ENCODE results near the gene CEACAM5.
A peak's percentile ranks its signal among the peaks of the same experiment; 100 is the strongest.
"Not testable (repeated sequence)": the region's sequence is repeated elsewhere in the genome, so short reads cannot be mapped to it uniquely, and the experiment has no call there.

The CEACAM5 gene

DNA sequence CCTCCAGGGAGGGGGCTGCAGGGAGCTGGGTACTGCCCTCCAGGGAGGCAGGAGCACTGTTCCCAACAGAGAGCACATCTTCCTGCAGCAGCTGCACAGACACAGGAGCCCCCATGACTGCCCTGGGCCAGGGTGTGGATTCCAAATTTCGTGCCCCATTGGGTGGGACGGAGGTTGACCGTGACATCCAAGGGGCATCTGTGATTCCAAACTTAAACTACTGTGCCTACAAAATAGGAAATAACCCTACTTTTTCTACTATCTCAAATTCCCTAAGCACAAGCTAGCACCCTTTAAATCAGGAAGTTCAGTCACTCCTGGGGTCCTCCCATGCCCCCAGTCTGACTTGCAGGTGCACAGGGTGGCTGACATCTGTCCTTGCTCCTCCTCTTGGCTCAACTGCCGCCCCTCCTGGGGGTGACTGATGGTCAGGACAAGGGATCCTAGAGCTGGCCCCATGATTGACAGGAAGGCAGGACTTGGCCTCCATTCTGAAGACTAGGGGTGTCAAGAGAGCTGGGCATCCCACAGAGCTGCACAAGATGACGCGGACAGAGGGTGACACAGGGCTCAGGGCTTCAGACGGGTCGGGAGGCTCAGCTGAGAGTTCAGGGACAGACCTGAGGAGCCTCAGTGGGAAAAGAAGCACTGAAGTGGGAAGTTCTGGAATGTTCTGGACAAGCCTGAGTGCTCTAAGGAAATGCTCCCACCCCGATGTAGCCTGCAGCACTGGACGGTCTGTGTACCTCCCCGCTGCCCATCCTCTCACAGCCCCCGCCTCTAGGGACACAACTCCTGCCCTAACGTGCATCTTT lies 7.8 kb upstream of the CEACAM5 start:
- no peak for DNase-seq

DNA sequence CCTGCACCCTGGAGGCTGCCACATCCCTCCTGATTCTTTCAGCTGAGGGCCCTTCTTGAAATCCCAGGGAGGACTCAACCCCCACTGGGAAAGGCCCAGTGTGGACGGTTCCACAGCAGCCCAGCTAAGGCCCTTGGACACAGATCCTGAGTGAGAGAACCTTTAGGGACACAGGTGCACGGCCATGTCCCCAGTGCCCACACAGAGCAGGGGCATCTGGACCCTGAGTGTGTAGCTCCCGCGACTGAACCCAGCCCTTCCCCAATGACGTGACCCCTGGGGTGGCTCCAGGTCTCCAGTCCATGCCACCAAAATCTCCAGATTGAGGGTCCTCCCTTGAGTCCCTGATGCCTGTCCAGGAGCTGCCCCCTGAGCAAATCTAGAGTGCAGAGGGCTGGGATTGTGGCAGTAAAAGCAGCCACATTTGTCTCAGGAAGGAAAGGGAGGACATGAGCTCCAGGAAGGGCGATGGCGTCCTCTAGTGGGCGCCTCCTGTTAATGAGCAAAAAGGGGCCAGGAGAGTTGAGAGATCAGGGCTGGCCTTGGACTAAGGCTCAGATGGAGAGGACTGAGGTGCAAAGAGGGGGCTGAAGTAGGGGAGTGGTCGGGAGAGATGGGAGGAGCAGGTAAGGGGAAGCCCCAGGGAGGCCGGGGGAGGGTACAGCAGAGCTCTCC lies 6.9 kb upstream of the CEACAM5 start:
- no peak for DNase-seq

DNA sequence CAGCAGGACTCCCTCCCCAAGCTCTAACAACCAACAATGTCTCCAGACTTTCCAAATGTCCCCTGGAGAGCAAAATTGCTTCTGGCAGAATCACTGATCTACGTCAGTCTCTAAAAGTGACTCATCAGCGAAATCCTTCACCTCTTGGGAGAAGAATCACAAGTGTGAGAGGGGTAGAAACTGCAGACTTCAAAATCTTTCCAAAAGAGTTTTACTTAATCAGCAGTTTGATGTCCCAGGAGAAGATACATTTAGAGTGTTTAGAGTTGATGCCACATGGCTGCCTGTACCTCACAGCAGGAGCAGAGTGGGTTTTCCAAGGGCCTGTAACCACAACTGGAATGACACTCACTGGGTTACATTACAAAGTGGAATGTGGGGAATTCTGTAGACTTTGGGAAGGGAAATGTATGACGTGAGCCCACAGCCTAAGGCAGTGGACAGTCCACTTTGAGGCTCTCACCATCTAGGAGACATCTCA lies 6.2 kb upstream of the CEACAM5 start:
- no peak for DNase-seq

DNA sequence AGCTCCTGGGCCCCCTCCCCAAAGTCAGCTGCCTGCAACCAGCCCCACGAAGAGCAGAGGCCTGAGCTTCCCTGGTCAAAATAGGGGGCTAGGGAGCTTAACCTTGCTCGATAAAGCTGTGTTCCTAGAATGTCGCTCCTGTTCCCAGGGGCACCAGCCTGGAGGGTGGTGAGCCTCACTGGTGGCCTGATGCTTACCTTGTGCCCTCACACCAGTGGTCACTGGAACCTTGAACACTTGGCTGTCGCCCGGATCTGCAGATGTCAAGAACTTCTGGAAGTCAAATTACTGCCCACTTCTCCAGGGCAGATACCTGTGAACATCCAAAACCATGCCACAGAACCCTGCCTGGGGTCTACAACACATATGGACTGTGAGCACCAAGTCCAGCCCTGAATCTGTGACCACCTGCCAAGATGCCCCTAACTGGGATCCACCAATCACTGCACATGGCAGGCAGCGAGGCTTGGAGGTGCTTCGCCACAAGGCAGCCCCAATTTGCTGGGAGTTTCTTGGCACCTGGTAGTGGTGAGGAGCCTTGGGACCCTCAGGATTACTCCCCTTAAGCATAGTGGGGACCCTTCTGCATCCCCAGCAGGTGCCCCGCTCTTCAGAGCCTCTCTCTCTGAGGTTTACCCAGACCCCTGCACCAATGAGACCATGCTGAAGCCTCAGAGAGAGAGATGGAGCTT lies 4.7 kb upstream of the CEACAM5 start:
- DNase-seq = no peak

DNA sequence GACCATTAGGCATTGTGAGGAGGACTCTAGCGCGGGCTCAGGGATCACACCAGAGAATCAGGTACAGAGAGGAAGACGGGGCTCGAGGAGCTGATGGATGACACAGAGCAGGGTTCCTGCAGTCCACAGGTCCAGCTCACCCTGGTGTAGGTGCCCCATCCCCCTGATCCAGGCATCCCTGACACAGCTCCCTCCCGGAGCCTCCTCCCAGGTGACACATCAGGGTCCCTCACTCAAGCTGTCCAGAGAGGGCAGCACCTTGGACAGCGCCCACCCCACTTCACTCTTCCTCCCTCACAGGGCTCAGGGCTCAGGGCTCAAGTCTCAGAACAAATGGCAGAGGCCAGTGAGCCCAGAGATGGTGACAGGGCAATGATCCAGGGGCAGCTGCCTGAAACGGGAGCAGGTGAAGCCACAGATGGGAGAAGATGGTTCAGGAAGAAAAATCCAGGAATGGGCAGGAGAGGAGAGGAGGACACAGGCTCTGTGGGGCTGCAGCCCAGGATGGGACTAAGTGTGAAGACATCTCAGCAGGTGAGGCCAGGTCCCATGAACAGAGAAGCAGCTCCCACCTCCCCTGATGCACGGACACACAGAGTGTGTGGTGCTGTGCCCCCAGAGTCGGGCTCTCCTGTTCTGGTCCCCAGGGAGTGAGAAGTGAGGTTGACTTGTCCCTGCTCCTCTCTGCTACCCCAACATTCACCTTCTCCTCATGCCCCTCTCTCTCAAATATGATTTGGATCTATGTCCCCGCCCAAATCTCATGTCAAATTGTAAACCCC lies 2.8 kb upstream of the CEACAM5 start:
- peak; percentile 24 for DNase-seq

DNA sequence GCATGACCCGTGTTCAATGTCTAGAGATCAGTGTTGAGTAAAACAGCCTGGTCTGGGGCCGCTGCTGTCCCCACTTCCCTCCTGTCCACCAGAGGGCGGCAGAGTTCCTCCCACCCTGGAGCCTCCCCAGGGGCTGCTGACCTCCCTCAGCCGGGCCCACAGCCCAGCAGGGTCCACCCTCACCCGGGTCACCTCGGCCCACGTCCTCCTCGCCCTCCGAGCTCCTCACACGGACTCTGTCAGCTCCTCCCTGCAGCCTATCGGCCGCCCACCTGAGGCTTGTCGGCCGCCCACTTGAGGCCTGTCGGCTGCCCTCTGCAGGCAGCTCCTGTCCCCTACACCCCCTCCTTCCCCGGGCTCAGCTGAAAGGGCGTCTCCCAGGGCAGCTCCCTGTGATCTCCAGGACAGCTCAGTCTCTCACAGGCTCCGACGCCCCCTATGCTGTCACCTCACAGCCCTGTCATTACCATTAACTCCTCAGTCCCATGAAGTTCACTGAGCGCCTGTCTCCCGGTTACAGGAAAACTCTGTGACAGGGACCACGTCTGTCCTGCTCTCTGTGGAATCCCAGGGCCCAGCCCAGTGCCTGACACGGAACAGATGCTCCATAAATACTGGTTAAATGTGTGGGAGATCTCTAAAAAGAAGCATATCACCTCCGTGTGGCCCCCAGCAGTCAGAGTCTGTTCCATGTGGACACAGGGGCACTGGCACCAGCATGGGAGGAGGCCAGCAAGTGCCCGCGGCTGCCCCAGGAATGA lies 1.5 kb upstream of the CEACAM5 start:
- peak; percentile 67 for DNase-seq

DNA sequence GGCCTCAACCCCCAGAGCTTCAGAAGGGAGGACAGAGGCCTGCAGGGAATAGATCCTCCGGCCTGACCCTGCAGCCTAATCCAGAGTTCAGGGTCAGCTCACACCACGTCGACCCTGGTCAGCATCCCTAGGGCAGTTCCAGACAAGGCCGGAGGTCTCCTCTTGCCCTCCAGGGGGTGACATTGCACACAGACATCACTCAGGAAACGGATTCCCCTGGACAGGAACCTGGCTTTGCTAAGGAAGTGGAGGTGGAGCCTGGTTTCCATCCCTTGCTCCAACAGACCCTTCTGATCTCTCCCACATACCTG lies 969 bp upstream of the CEACAM5 start:
- no peak for DNase-seq

DNA sequence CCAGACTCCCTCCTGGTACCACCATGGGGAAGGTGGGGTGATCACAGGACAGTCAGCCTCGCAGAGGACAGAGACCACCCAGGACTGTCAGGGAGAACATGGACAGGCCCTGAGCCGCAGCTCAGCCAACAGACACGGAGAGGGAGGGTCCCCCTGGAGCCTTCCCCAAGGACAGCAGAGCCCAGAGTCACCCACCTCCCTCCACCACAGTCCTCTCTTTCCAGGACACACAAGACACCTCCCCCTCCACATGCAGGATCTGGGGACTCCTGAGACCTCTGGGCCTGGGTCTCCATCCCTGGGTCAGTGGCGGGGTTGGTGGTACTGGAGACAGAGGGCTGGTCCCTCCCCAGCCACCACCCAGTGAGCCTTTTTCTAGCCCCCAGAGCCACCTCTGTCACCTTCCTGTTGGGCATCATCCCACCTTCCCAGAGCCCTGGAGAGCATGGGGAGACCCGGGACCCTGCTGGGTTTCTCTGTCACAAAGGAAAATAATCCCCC lies 505 bp upstream of the CEACAM5 start:
- no peak for DNase-seq

DNA sequence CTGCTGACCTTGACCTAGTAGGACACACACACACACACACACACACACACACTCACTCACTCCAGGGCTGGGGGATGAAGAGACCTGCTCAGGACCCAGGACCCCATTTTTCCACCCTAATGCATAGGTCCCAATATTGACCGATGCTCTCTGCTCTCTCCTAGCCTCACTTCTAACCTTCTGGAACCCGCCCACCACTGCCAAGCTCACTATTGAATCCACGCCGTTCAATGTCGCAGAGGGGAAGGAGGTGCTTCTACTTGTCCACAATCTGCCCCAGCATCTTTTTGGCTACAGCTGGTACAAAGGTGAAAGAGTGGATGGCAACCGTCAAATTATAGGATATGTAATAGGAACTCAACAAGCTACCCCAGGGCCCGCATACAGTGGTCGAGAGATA lies 1.1 kb downstream of the CEACAM5 start:
- DNase-seq = not testable (repeated sequence)

DNA sequence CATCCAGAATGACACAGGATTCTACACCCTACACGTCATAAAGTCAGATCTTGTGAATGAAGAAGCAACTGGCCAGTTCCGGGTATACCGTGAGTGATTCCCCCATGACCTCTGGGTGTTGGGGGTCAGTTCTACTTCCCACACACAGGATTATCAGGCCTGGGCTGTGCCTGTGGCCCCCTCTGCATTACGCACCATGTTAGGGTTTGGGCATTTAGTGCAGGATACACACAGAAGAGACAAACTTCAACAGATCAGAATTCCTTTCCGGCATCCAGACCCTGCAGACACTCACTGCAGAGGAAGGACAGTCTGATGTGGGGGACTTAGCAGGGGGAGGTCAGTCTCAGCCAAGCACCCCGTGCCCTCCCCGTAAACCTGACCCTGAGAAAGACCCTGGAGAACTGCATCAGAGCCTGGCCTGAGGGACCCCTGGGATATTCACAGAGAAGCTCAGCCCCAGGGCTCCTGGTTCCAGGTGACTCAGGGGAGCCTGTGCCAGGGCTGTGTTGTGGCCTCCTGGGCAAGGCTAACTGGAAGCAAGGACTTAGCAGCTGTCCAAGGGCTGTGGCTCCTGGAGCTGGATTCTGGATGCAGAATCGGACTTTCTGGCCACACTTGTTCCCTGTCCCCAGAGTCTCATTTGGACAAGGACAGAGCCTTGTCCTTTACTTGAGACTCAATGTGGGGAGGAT lies 1.7 kb downstream of the CEACAM5 start:
- DNase-seq = no peak

DNA sequence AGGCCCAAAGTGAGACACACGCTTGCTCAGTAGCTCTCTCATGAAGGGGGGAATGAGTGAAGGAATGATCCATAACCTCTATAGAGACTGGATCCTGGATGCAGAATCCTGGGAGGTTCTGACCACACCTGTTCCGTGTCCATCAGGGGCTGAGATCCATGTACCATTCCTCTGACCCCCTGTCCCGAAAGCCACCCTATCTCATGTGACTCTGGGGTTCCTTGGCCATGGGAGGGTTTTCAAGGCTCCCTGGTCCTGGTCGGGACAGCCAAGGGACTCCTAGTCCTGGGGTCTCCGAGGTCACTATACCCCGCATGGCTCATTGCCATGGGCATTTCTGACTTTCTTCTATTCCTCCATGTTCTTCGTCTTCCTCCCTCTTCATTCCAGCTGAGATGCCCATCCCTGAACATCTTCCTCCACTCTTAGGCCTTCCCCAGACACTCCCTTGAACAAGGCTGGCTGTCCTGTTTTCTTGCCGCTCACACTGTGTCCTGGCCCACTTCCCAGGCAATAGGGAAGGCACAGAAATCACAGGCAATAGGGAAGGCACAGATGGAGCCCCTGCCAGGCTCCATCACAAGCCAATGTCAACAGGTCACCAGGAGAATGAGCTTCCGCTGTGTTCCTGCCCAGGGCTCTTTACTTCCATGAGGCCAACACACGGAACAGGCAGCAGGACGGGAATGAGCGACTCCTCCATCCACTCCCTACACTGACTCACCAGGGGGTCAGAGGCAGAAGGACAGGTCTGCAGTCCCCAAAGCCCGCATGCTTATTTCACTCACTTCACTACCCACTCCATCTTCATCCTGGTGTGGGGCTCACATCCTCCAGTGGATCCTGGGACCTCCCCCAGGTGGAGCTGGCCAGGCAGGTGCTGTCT lies 3.2 kb downstream of the CEACAM5 start:
- DNase-seq = no peak

DNA sequence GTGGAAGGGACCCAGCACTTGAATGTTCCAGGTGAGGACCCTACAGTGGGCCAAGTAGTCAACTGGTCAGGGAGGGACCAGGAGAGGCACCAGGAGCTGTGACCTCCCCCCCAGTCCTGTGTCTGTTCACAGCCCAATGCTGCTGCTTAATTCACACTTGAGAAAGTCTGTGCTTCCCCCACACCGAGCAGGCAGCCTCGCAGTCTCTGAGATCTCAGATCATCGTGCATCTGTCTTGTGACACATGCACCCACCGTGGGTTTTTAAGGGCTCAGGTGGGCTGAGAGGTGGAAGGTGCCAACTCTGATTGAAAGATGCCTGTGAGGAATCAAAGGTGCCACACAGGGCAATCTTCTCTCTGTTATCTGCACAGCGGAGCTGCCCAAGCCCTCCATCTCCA lies 6.2 kb downstream of the CEACAM5 start:
- DNase-seq = no peak

DNA sequence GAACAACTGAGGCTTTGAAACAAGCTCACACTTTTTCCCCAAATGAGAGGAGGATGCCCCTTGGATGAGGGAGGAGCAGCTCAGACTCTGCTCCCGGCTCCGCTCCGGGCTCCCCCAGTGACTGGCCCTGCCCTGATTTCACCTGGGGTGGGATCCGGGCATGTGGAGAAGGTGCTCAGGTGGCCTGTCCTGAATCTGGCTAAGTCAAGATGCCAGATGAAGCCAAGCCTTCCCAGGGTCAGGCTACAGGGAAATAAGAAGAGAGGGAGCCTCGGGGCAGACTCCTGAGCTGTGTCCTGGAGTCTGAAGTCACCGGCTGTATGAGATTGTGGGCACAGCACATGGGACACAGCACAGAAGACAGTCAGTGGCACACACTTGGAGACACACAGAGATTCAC lies 10.3 kb downstream of the CEACAM5 start:
- DNase-seq = no peak

DNA sequence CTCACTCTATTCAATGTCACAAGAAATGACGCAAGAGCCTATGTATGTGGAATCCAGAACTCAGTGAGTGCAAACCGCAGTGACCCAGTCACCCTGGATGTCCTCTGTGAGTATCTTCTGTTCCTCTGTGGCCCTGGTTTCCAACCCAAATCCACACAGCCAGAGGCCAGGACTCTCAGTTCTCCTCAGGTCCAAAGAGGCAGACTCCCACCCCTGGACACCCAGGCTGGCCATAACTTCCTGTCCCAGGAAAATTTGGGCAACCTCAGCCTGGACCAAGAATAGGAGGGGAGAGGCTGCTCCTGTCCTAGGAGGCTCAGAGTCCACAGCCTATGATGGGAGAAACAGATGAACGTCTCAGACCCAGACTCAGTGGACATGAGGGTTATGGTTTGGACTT lies 11.7 kb downstream of the CEACAM5 start:
- DNase-seq = no peak

DNA sequence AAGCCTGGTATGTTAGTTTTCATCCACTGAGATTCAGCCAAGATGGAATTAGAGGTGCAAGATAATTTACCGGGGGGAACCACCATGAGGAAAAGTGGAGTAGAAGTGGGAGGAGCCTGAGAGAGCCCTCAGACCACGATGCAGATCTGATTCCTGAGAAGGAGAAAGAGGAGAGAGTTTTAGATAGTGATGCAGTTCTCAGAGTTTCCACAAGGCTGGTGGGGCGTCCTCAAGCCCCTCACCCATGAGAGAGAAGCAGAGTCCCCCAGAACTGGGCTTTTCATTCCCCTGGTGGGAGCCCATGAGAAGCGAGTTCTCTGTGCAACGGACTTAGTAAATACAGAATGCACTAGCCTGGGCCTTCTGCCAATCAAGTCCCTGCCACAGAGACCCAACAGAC lies 18.1 kb downstream of the CEACAM5 start:
- DNase-seq = no peak

DNA sequence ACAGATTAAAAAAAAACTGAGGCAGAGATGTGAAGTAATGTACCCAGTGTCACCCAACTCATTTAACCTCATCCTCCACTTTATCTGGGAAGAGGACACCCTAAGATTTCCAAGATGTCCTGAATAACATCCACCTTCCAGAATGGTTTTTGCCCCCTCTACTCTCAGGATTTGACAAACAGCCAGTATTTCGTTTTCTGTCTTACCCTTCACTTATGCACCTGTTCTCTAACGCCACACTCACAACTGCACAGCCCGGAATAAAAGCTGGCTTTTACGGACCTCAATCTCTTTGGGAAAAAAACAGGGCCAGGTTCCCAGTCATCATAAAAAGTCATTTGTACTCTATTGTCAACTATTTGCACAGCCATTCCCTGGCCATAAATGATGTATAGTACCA lies 25.7 kb downstream of the CEACAM5 start:
- no peak for DNase-seq

DNA sequence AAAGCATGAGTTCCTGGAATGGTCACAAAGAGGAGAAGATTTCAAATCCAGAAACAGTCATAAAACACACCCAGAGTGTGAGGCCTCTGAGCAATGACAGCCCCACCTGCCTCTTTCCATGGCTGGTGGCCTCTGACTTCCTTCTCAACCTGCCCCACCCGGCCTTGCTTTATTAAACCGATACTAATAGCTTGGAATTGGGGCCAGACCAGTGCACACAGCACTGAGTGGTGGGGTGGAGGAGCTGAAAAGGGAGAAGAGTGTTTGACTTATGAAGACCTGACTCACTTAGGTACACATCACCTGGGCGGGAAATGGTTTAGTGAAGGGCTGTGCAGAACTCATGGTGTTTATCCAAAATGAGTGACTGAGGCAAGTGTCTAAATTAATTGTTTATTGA lies 26.2 kb downstream of the CEACAM5 start:
- no peak for DNase-seq

DNA sequence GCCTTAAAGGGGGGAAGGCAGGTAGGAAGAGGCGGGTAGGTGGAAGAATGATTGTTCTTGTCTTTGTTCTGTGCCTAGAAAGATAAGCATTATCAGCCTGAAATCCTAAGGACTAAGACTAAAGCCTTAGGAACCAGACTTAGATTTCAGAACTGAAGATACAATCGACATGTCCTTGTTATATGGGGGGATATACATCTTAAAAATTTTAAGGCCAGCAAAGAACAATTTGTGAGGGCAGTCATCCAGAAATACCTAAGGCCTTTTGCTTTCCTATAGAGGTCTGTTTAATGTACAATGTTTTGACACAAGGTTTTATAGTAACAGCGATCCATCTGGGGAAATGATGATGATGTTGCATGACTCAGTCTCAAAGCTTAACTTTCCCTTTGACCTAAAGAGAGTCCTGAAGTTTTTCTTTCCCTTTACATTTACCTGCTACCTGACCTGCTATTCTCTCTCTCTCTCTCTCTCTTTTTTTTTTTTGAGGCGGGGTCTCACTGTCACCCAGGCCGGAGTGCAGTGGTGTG lies 26.7 kb downstream of the CEACAM5 start:
- no peak for DNase-seq

DNA sequence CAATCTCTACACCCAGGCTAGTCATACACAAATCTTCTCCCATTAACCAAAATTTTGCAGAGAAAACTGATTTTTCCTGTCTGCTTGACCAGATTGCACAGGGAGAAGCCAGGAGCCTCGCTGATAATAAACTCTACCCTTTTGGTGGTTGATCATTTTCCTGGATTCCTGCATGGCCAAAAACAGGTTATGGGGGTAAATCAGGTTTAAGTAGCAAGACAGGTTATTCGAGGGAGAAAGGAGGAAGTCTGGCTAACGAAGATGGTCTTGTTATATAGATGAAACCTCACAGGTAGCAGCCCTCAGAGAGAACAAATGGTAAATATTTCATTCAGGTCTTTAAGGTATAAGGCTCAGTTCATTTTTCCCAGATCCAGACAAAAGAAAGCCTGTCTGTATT lies 30.9 kb downstream of the CEACAM5 start:
- DNase-seq = no peak
